A673 (cell line): ENCODE measurements around the gene TMEM47. TPM values are rescaled to one million over a fixed set of nuclear protein-coding genes. Genes with fewer than 3 reads are reported as not detected.

Experiments used
- BruUV-seq: library from RNA; stranded (reverse); fragments of 400-500 nt; replicated peaks from 2 replicates; lab custom pipeline; 2021; lab: Mats Ljungman, UMichigan
- CTCF ChIA-PET: fragments of 300-600 bp; sonication (Branson Sonifier 250); formaldehyde crosslinking; loops from one replicate; lab custom pipeline; 2022; ENCODE audit warnings: antibody characterized with exemption; lab: Charles Lee
- POLR2A ChIA-PET: fragments of 300-600 bp; sonication (Branson Sonifier 250); formaldehyde crosslinking; loops from one replicate; lab custom pipeline; 2022; ENCODE audit warnings: antibody characterized with exemption; ENCODE audit not compliant: low non-redundant PET; lab: Charles Lee
- DNase-seq: peaks from one replicate; pipeline ENCODE4 v3.0.0-alpha.2; 2015; ENCODE audit warnings: low spot score
- H3K27ac ChIP-seq: fragments of 200-600 bp; sonication (generic); 2 replicates; pipeline ENCODE4 v1.5.1; 2016; ENCODE audit warnings: mixed run types, low read depth, mild to moderate bottlenecking, mixed read lengths, antibody characterized with exemption, low read length; ENCODE audit not compliant: poor library complexity, severe bottlenecking
- H3K27me3 ChIP-seq: fragments of 200-600 bp; sonication (generic); replicated peaks from 2 replicates; pipeline ENCODE4 v1.6.1; 2017; ENCODE audit warnings: mixed run types, low read depth, mild to moderate bottlenecking, mixed read lengths, antibody characterized with exemption, low read length; ENCODE audit not compliant: insufficient read depth, poor library complexity
- H3K36me3 ChIP-seq: fragments of 200-600 bp; sonication (generic); 2 replicates; pipeline ENCODE4 v1.6.1; 2016; ENCODE audit warnings: mixed run types, mild to moderate bottlenecking, mixed read lengths, antibody characterized with exemption, low read length; ENCODE audit not compliant: insufficient read depth, poor library complexity, severe bottlenecking
- H3K4me1 ChIP-seq: fragments of 200-600 bp; sonication (generic); 2 replicates; pipeline ENCODE4 v1.6.1; 2017; ENCODE audit warnings: mixed run types, mild to moderate bottlenecking, mixed read lengths, antibody characterized with exemption, low read length; ENCODE audit not compliant: insufficient read depth, poor library complexity, severe bottlenecking
- H3K4me3 ChIP-seq: fragments of 200-600 bp; sonication (generic); 2 replicates; pipeline ENCODE4 v1.5.1; 2016; ENCODE audit warnings: low read depth, mixed run types, mild to moderate bottlenecking, mixed read lengths, low read length; ENCODE audit not compliant: poor library complexity, severe bottlenecking
- H3K9me3 ChIP-seq: fragments of 200-600 bp; sonication (generic); 2 replicates; pipeline ENCODE4 v1.6.1; 2016; ENCODE audit warnings: mixed run types, low read depth, mild to moderate bottlenecking, mixed read lengths, antibody characterized with exemption, low read length; ENCODE audit not compliant: poor library complexity, severe bottlenecking
- CTCF ChIP-seq: fragments of 300-800, 200-600 bp; sonication (generic); conservative IDR thresholded peaks from 2 replicates; pipeline ENCODE4 v1.5.1; 2017; ENCODE audit warnings: low read depth, mild to moderate bottlenecking, antibody characterized with exemption, low read length, moderate library complexity, mixed read lengths
- EZH2 ChIP-seq: fragments of 200-600 bp; sonication (generic); IDR thresholded peaks from 2 replicates; pipeline ENCODE4 v1.6.1; 2017; ENCODE audit warnings: borderline replicate concordance, low read depth, mild to moderate bottlenecking, mixed read lengths, antibody characterized with exemption, low read length; ENCODE audit not compliant: poor library complexity, severe bottlenecking
- intact Hi-C: fragments of 100-400 bp; cut with micrococcal nuclease; formaldehyde crosslinking; loops from one replicate; pipeline ENCODE4 v1.10.0; 2022; ENCODE audit not compliant: unreplicated experiment
- total RNA-seq: library from RNA; stranded (reverse); gene quantifications from 2 replicates; pipeline ENCODE4 v1.2.3, GENCODE V29; 2021

TMEM47 gene
- total RNA-seq, 1 experiment from 2014 or later, result 36.4 TPM

- peak; percentile 21 for DNase-seq
- Histone ChIP-seq H3K9me3 (no peaks in the 10 kb centered on the region), H3K4me3 (peak overlapping the region; percentile 61), H3K27me3 (no peaks in the 10 kb centered on the region), H3K36me3 (peaks cover 3% of the 10 kb centered on the region), H3K27ac (peak overlapping the region; percentile 74), H3K4me1 (peaks cover 8% of the 10 kb centered on the region)
- CTCF ChIA-PET, result no interaction called here
- TF ChIP-seq CTCF (no peak), EZH2 (no peak)
- intact Hi-C loops, result loop anchor here (2.0 kb wide), 1 partner anchor 71 kb away; no protein-coding TSS in a partner anchor
- BruUV-seq, result TSS peak; percentile 63
- POLR2A ChIA-PET, result interaction anchor here (0.7 kb wide), 1 partner anchor 60 kb away, joined by 3 read pairs; no protein-coding TSS in a partner anchor
Observed at GRCh38 chrX:34655501-34656455, 1.3 kb downstream of the TMEM47 start.

GRCh38 chrX:34654696-34655490 lies 2.2 kb downstream of the TMEM47 start:
- Histone ChIP-seq H3K27ac (peak overlapping the region; percentile 74), H3K27me3 (no peaks in the 10 kb centered on the region), H3K4me3 (peak overlapping the region; percentile 61), H3K36me3 (peaks cover 3% of the 10 kb centered on the region), H3K4me1 (peaks cover 8% of the 10 kb centered on the region), H3K9me3 (no peaks in the 10 kb centered on the region)
- TF ChIP-seq EZH2, result no peak
- TF ChIP-seq CTCF, result no peak
- intact Hi-C loops, result no loop called here
- ChIA-PET POLR2A (interaction anchor here (0.7 kb wide), 2 partner anchors 61 to 111 kb away, joined by 3 read pairs; no protein-coding TSS in a partner anchor), CTCF (no interaction called here)
- peak; percentile 15 for DNase-seq
- no TSS peak for BruUV-seq

GRCh38 chrX:34653811-34654210 lies 3.3 kb downstream of the TMEM47 start:
- intact Hi-C loops, result no loop called here
- peaks cover 8% of the 10 kb centered on the region for H3K4me1 ChIP-seq
- H3K36me3 ChIP-seq, result peaks cover 3% of the 10 kb centered on the region
- TF ChIP-seq EZH2 (no peak), CTCF (no peak)
- CTCF ChIA-PET, result no interaction called here
- BruUV-seq, result no TSS peak
- H3K27ac ChIP-seq, result peak overlapping the region; percentile 74
- peaks cover 6% of the 10 kb centered on the region for H3K9me3 ChIP-seq
- H3K27me3 ChIP-seq, result no peaks in the 10 kb centered on the region
- POLR2A ChIA-PET, result no interaction called here
- H3K4me3 ChIP-seq, result peak overlapping the region; percentile 61
- peak; percentile 67 for DNase-seq
